MCF 10A (cell line): ENCODE measurements around the gene STIMATE. TPM values are rescaled to one million over a fixed set of nuclear protein-coding genes. Genes with fewer than 3 reads are reported as not detected.

Source experiments
- BruUV-seq: library from RNA; stranded (reverse); fragments of 400-500 nt; replicated peaks from 2 replicates; lab custom pipeline; 2021; lab: Mats Ljungman, UMichigan
- CTCF ChIA-PET: fragments of 300-600 bp; sonication (Branson Sonifier 250); formaldehyde crosslinking; extraction: SDS; loops from one replicate; lab custom pipeline; 2021; ENCODE audit warnings: antibody characterized with exemption, inconsistent platforms; lab: Yijun Ruan, JAX
- POLR2A ChIA-PET: fragments of 300-600, 350-650 bp; sonication (Branson Sonifier 250); formaldehyde crosslinking; extraction: SDS; loops from one replicate; lab custom pipeline; 2020; ENCODE audit warnings: antibody characterized with exemption, inconsistent platforms; lab: Yijun Ruan, JAX
- DNase-seq: peaks from one replicate; pipeline ENCODE4 v3.0.0-alpha.2; 2018; ENCODE audit not compliant: unreplicated experiment
- H3K27ac Mint-ChIP-seq: one replicate; pipeline ENCODE4 v1.8.0; 2022; ENCODE audit warnings: mild to moderate bottlenecking, low read depth, mixed read lengths; ENCODE audit not compliant: unreplicated experiment
- H3K27me3 Mint-ChIP-seq: one replicate; pipeline ENCODE4 v1.8.0; 2022; ENCODE audit warnings: mixed read lengths; ENCODE audit not compliant: insufficient read depth, unreplicated experiment
- H3K36me3 Mint-ChIP-seq: one replicate; pipeline ENCODE4 v1.8.0; 2022; ENCODE audit warnings: mild to moderate bottlenecking, moderate library complexity, mixed read lengths; ENCODE audit not compliant: insufficient read depth, unreplicated experiment
- H3K4me1 Mint-ChIP-seq: one replicate; pipeline ENCODE4 v1.8.0; 2022; ENCODE audit warnings: mixed read lengths; ENCODE audit not compliant: insufficient read depth, unreplicated experiment
- H3K4me3 Mint-ChIP-seq: one replicate; pipeline ENCODE4 v1.8.0; 2022; ENCODE audit warnings: mild to moderate bottlenecking, moderate library complexity, mixed read lengths; ENCODE audit not compliant: unreplicated experiment
- H3K9me3 Mint-ChIP-seq: one replicate; pipeline ENCODE4 v1.8.0; 2022; ENCODE audit warnings: mixed read lengths; ENCODE audit not compliant: unreplicated experiment
- CTCF ChIP-seq: fragments of 200-600 bp; IDR thresholded peaks from one replicate; pipeline ENCODE4 v1.8.0; 2022; ENCODE audit warnings: antibody characterized with exemption, mild to moderate bottlenecking; ENCODE audit not compliant: unreplicated experiment
- intact Hi-C: fragments of 100-400 bp; cut with micrococcal nuclease; formaldehyde crosslinking; loops from 2 replicates; pipeline ENCODE4 v1.14.1; 2022
- total RNA-seq: library from RNA; stranded (reverse); gene quantifications from 2 replicates; pipeline ENCODE4 v1.2.3, GENCODE V29; 2022

The STIMATE gene
- total RNA-seq, 1 experiment from 2014 or later: 12.0 TPM

- H3K27ac Mint-ChIP-seq: no peak overlapping the region
- intact Hi-C loops: no loop called here
- H3K4me1 Mint-ChIP-seq: no peaks in the 10 kb centered on the region
- no peaks in the 10 kb centered on the region for H3K9me3 Mint-ChIP-seq
- H3K4me3 Mint-ChIP-seq: no peak overlapping the region
- ChIA-PET POLR2A (no interaction called here), CTCF (interaction anchor here (0.8 to 1.2 kb wide), 3 partner anchors 17 to 88 kb away, joined by 3 to 5 read pairs (median 3); no protein-coding TSS in a partner anchor)
- peaks cover 34% of the 10 kb centered on the region for H3K36me3 Mint-ChIP-seq
- DNase-seq: no peak
- no TSS peak for BruUV-seq
- no peak for TF ChIP-seq CTCF
- no peaks in the 10 kb centered on the region for H3K27me3 Mint-ChIP-seq
These were observed 7.2 kb upstream of the STIMATE start for GRCh38 chr3:52904552-52904951.

- Mint-ChIP-seq H3K4me3 (no peak overlapping the region), H3K9me3 (no peaks in the 10 kb centered on the region), H3K27me3 (no peaks in the 10 kb centered on the region), H3K4me1 (no peaks in the 10 kb centered on the region), H3K27ac (no peak overlapping the region), H3K36me3 (peaks cover 33% of the 10 kb centered on the region)
- DNase-seq: no peak
- CTCF ChIA-PET: interaction anchor here (0.7 to 1.2 kb wide), 3 partner anchors 10 to 89 kb away, joined by 3 read pairs; no protein-coding TSS in a partner anchor
- POLR2A ChIA-PET: no interaction called here
- no peak for TF ChIP-seq CTCF
- intact Hi-C loops: no loop called here
- no TSS peak for BruUV-seq
These were observed 6.7 kb upstream of the STIMATE start for GRCh38 chr3:52904000-52904399.

GRCh38 chr3:52896613-52897012 is 735 bp downstream of the STIMATE start:
- H3K4me3 Mint-ChIP-seq: peak overlapping the region; percentile 86
- H3K27me3 Mint-ChIP-seq: no peaks in the 10 kb centered on the region
- no peak overlapping the region for H3K27ac Mint-ChIP-seq
- DNase-seq: no peak
- no peak for TF ChIP-seq CTCF
- no TSS peak for BruUV-seq
- ChIA-PET POLR2A (interaction anchor here (0.5 to 1.9 kb wide), 6 partner anchors 15 to 211 kb away, joined by 3 to 6 read pairs (median 4); partner anchors contain the start of gene SFMBT1), CTCF (interaction anchor here (0.7 kb wide), 1 partner anchor 42 kb away, joined by 5 read pairs; no protein-coding TSS in a partner anchor)
- no peaks in the 10 kb centered on the region for H3K9me3 Mint-ChIP-seq
- H3K36me3 Mint-ChIP-seq: no peaks in the 10 kb centered on the region
- H3K4me1 Mint-ChIP-seq: peaks cover 13% of the 10 kb centered on the region
- intact Hi-C loops: loop anchor here (1.0 to 5.0 kb wide), 2 partner anchors 146 to 154 kb away; no protein-coding TSS in a partner anchor

- Mint-ChIP-seq H3K4me3 (peak overlapping the region; percentile 86), H3K27me3 (no peaks in the 10 kb centered on the region), H3K9me3 (no peaks in the 10 kb centered on the region), H3K36me3 (peaks cover 4% of the 10 kb centered on the region), H3K4me1 (peaks cover 14% of the 10 kb centered on the region), H3K27ac (no peak overlapping the region)
- CTCF ChIA-PET: interaction anchor here (0.5 to 1.2 kb wide), 3 partner anchors 38 to 97 kb away, joined by 3 to 5 read pairs (median 3); no protein-coding TSS in a partner anchor
- no peak for TF ChIP-seq CTCF
- DNase-seq: no peak
- POLR2A ChIA-PET: interaction anchor here (0.5 to 1.9 kb wide), 6 partner anchors 15 to 211 kb away, joined by 3 to 6 read pairs (median 4); partner anchors contain the start of gene SFMBT1
- intact Hi-C loops: loop anchor here (1.0 to 5.0 kb wide), 2 partner anchors 146 to 154 kb away; no protein-coding TSS in a partner anchor
- BruUV-seq: no TSS peak
These were observed 1.2 kb downstream of the STIMATE start for GRCh38 chr3:52896151-52896550.
